SK-N-SH (cell line): ENCODE results near the gene HAND2. TPM values are rescaled to one million over a fixed set of nuclear protein-coding genes. Genes with fewer than 3 reads are reported as not detected.
A peak's percentile ranks its signal among the peaks of the same experiment; 100 is the strongest.

Experiments
- CTCF ChIA-PET: fragments of 300-600, 350-600 bp; formaldehyde crosslinking; extraction: SDS; loops from one replicate; lab custom pipeline; 2021; lab: Yijun Ruan, JAX
- POLR2A ChIA-PET: fragments of 350-600 bp; sonication (Branson Sonifier 250); formaldehyde crosslinking; extraction: SDS; loops from one replicate; lab custom pipeline; 2020; ENCODE audit warnings: antibody characterized with exemption, inconsistent platforms; lab: Yijun Ruan, JAX
- DNase-seq: peaks from one replicate; pipeline ENCODE4 v3.0.0; 2012
- H2AFZ ChIP-seq: fragments of 200-600 bp; sonication (generic); 2 replicates; pipeline ENCODE4 v1.8.1; 2016; ENCODE audit warnings: antibody characterized with exemption, mild to moderate bottlenecking, low read depth
- H3F3A ChIP-seq: fragments of 200-600 bp; sonication (generic); replicated peaks from 2 replicates; pipeline ENCODE3; 2016; ENCODE audit warnings: antibody characterized with exemption, mild to moderate bottlenecking; ENCODE audit not compliant: insufficient read depth
- H3K27ac ChIP-seq, 2 experiments: fragments of 200-500 bp in 1 of 2; fragments of 200-600 bp in 1 of 2; sonication (Bioruptor generic) in 1 of 2; sonication (generic), shearing (Covaris generic) in 1 of 2; 2 replicates each; pipeline versions ENCODE4 v1.5.1 to v1.6.1; 2014 to 2016; ENCODE audit warnings: low read depth in 2 of 2, inconsistent platforms in 1 of 2, low read length in 1 of 2, mild to moderate bottlenecking in 1 of 2, mixed read lengths in 1 of 2
- H3K27me3 ChIP-seq: fragments of 200-600 bp; sonication (generic), shearing (Covaris generic); 2 replicates; pipeline ENCODE4 v1.6.1; 2016; ENCODE audit warnings: mixed run types; ENCODE audit not compliant: insufficient read depth
- H3K36me3 ChIP-seq, 2 experiments: fragments of 200-500 bp in 1 of 2; fragments of 200-600 bp in 1 of 2; sonication (Bioruptor generic) in 1 of 2; sonication (generic) in 1 of 2; replicated peaks in 1 of 2; 2 replicates each; pipeline versions ENCODE3 to v1.5.1; 2014 to 2016; ENCODE audit warnings: low read length in 1 of 2, mild to moderate bottlenecking in 1 of 2; ENCODE audit not compliant: insufficient read depth in 2 of 2, control insufficient read depth in 1 of 2
- H3K4me1 ChIP-seq, 2 experiments: fragments of 200-500 bp in 1 of 2; fragments of 200-600 bp in 1 of 2; sonication (Bioruptor generic) in 1 of 2; sonication (generic), shearing (Covaris generic) in 1 of 2; 2 replicates each; pipeline versions ENCODE4 v1.5.1 to v1.6.1; 2014 to 2016; ENCODE audit warnings: low read depth in 1 of 2, low read length in 1 of 2, mixed run types in 1 of 2; ENCODE audit not compliant: insufficient read depth in 2 of 2, control insufficient read depth in 1 of 2
- H3K4me2 ChIP-seq: fragments of 200-600 bp; sonication (generic), shearing (Covaris generic); 2 replicates; pipeline ENCODE4 v1.6.1; 2017; ENCODE audit warnings: mixed run types
- H3K4me3 ChIP-seq, 2 experiments: fragments of 200-500 bp in 1 of 2; fragments of 200-600 bp in 1 of 2; sonication (Bioruptor generic) in 1 of 2; sonication (generic), shearing (Covaris generic) in 1 of 2; 2 replicates each; pipeline versions ENCODE4 v1.5.1 to v1.8.1; 2014 to 2016; ENCODE audit warnings: low read depth in 2 of 2, inconsistent platforms in 1 of 2, low read length in 1 of 2, mild to moderate bottlenecking in 1 of 2, mixed read lengths in 1 of 2, moderate library complexity in 1 of 2
- H3K79me2 ChIP-seq: fragments of 200-600 bp; sonication (generic); 2 replicates; pipeline ENCODE4 v1.8.1; 2017; ENCODE audit warnings: mild to moderate bottlenecking; ENCODE audit not compliant: insufficient read depth
- H3K9ac ChIP-seq: fragments of 200-600 bp; sonication (generic); 2 replicates; pipeline ENCODE4 v1.6.1; 2017; ENCODE audit warnings: mixed run types
- H3K9me2 ChIP-seq: fragments of 200-600 bp; sonication (generic); 2 replicates; pipeline ENCODE4 v1.6.1; 2017; ENCODE audit warnings: mixed run types
- H3K9me3 ChIP-seq: fragments of 200-600 bp; sonication (generic); 2 replicates; pipeline ENCODE4 v1.6.1; 2017; ENCODE audit warnings: mixed run types, mild to moderate bottlenecking, moderate library complexity
- H4K20me1 ChIP-seq: fragments of 200-600 bp; sonication (generic); 2 replicates; pipeline ENCODE4 v1.6.1; 2017; ENCODE audit warnings: mild to moderate bottlenecking, mixed run types; ENCODE audit not compliant: insufficient read depth
- CHD2 ChIP-seq: fragments of 150-350 bp; IDR thresholded peaks from 2 replicates; pipeline ENCODE4 v1.6.1; 2018; ENCODE audit warnings: low read length; ENCODE audit not compliant: partially characterized antibody
- CTCF ChIP-seq: fragments of 200-600 bp; sonication (generic); IDR thresholded peaks from 2 replicates; pipeline ENCODE4 v1.6.1; 2017; ENCODE audit warnings: antibody characterized with exemption, mild to moderate bottlenecking, moderate library complexity
- EZH2phosphoT487 ChIP-seq: fragments of 200-600 bp; sonication (generic); IDR thresholded peaks from 2 replicates; pipeline ENCODE4 v1.6.1; 2017; ENCODE audit warnings: low read depth, mixed run types, mild to moderate bottlenecking, antibody characterized with exemption, moderate library complexity, borderline replicate concordance
- FOXJ3 ChIP-seq: sonication (generic); formaldehyde crosslinking; IDR thresholded peaks from 2 replicates; pipeline ENCODE4 v1.5.1; 2020; ENCODE audit warnings: mild to moderate bottlenecking, missing genetic modification reagents
- GATA2 ChIP-seq: sonication (generic); formaldehyde crosslinking; IDR thresholded peaks from 2 replicates; pipeline ENCODE4 v1.5.0; 2020; ENCODE audit warnings: mild to moderate bottlenecking, missing genetic modification reagents
- JUND ChIP-seq: IDR thresholded peaks from 2 replicates; pipeline ENCODE4 v1.4.0; 2012
- MAX ChIP-seq: IDR thresholded peaks from 2 replicates; pipeline ENCODE4 v1.4.0; 2012; ENCODE audit warnings: low read depth
- MXI1 ChIP-seq: IDR thresholded peaks from 2 replicates; pipeline ENCODE4 v1.6.1; 2012; ENCODE audit warnings: mild to moderate bottlenecking, low read depth, low read length, improper control_type of control experiment
- PBX3 ChIP-seq: IDR thresholded peaks from 2 replicates; pipeline ENCODE4; 2012
- RAD21 ChIP-seq: IDR thresholded peaks from 2 replicates; pipeline ENCODE4 v1.6.1; 2012; ENCODE audit warnings: mild to moderate bottlenecking, low read length
- REST ChIP-seq: IDR thresholded peaks from 2 replicates; pipeline ENCODE4 v1.6.1; 2012; ENCODE audit warnings: mild to moderate bottlenecking, low read depth, low read length, moderate library complexity
- RXRA ChIP-seq: IDR thresholded peaks from 2 replicates; pipeline ENCODE4 v1.4.0; 2012; ENCODE audit warnings: low read depth, mild to moderate bottlenecking, borderline replicate concordance
- SMC3 ChIP-seq: IDR thresholded peaks from 2 replicates; pipeline ENCODE4 v1.6.1; 2012; ENCODE audit warnings: low read depth, low read length, improper control_type of control experiment
- TAF1 ChIP-seq: IDR thresholded peaks from 2 replicates; pipeline ENCODE4 v1.6.1; 2012; ENCODE audit warnings: low read depth, mild to moderate bottlenecking, low read length, moderate library complexity, borderline replicate concordance
- TCF12 ChIP-seq: IDR thresholded peaks from 2 replicates; pipeline ENCODE4 v1.4.0; 2012
- USF1 ChIP-seq: IDR thresholded peaks from 2 replicates; pipeline ENCODE4 v1.4.0; 2012; ENCODE audit warnings: low read depth, borderline replicate concordance
- YY1 ChIP-seq: IDR thresholded peaks from 2 replicates; pipeline ENCODE4 v1.4.0; 2012; ENCODE audit warnings: low read depth, mild to moderate bottlenecking
- WGBS: methylation state at CpG from one replicate; pipeline ENCODE4 v1.1.6; 2017; ENCODE audit warnings: low lambda C conversion rate; 5-methylcytosine and 5-hydroxymethylcytosine counted together
- polyA plus RNA-seq, 3 experiments: library from polyadenylated mRNA; depleted of rRNA; stranded (reverse); fragments of >200 nt; gene quantifications; 2 replicates each; pipeline ENCODE4 v1.2.3, GENCODE V29; 2012

The HAND2 gene
- polyA plus RNA-seq, 1 of the 3 experiments (the other 2 are of a cell fraction), result 106 TPM

GRCh38 chr4:173506597-173507211 is 23.3 kb downstream of the HAND2 start:
- H3K4me1 ChIP-seq, result peaks cover 8 to 54% of the 10 kb centered on the region in 2 experiments; a peak in 3 of 4 replicates
- no peaks in the 10 kb centered on the region for H3K27me3 ChIP-seq
- ChIA-PET POLR2A (interaction anchor here (0.6 to 9.7 kb wide), 19 partner anchors 8 to 757 kb away, joined by 3 to 91 read pairs (median 5); partner anchors contain the start of gene HAND2), CTCF (interaction anchor here (0.7 to 5.1 kb wide), 24 partner anchors 9 to 714 kb away, joined by 3 to 24 read pairs (median 5); no protein-coding TSS in a partner anchor)
- no peaks in the 10 kb centered on the region for H3K9me3 ChIP-seq
- TF ChIP-seq REST (no peak), GATA2 (CRISPR knock-in tag) (peak; percentile 35; the same call in 1 of the 2 replicates), JUND (no peak), YY1 (no peak), CHD2 (peak; percentile 86), SMC3 (no peak)
- no peaks in the 10 kb centered on the region for H4K20me1 ChIP-seq
- H3K79me2 ChIP-seq, result peaks cover 30% of the 10 kb centered on the region
- H3K4me2 ChIP-seq, result peak overlapping the region; percentile 92
- peak overlapping the region; percentile 66 for H2AFZ ChIP-seq
- peak overlapping the region; percentile 82 to 99 for H3K27ac ChIP-seq
- peak overlapping the region in 1 of 2 experiments; percentile 66; a peak in 2 of 4 replicates for H3K4me3 ChIP-seq
- H3K9me2 ChIP-seq, result no peaks in the 10 kb centered on the region
- WGBS, result 51% methylated on average over 24 of the region's 35 CpGs
- peaks cover 14% of the 10 kb centered on the region for H3F3A ChIP-seq
- peaks cover under 1 to 6% of the 10 kb centered on the region in 2 experiments for H3K36me3 ChIP-seq
- DNase-seq, result peak; percentile 76
- H3K9ac ChIP-seq, result peak overlapping the region; percentile 19; the same call in 1 of the 2 replicates

- POLR2A ChIA-PET, result interaction anchor here (0.6 to 9.7 kb wide), 19 partner anchors 9 to 757 kb away, joined by 3 to 91 read pairs (median 5); partner anchors contain the start of gene HAND2
- WGBS, result 44% methylated on average over 7 of the region's 9 CpGs
- Histone ChIP-seq H3K9ac (peak overlapping the region; percentile 19; the same call in 1 of the 2 replicates), H3K9me3 (no peaks in the 10 kb centered on the region), H3K36me3 (peaks cover 0 to 5% of the 10 kb centered on the region in 2 experiments), H2AFZ (peak overlapping the region; percentile 66), H3K79me2 (peaks cover 30% of the 10 kb centered on the region), H3K4me3 (peak overlapping the region in 1 of 2 experiments; percentile 66; a peak in 2 of 4 replicates), H3K4me1 (peaks cover 8 to 51% of the 10 kb centered on the region in 2 experiments; a peak in 2 of 4 replicates), H3K4me2 (peak overlapping the region; percentile 92; the same call in 1 of the 2 replicates), H3K27ac (peak overlapping the region; percentile 82 to 99), H3K27me3 (no peaks in the 10 kb centered on the region), H4K20me1 (no peaks in the 10 kb centered on the region), H3F3A (peaks cover 14% of the 10 kb centered on the region), H3K9me2 (no peaks in the 10 kb centered on the region)
- peak; percentile 77 for DNase-seq
- CTCF ChIA-PET, result interaction anchor here (0.6 to 5.1 kb wide), 32 partner anchors 9 to 858 kb away, joined by 3 to 24 read pairs (median 4); no protein-coding TSS in a partner anchor
- TF ChIP-seq CTCF (peak; percentile 84), RAD21 (peak; percentile 83), EZH2phosphoT487 (no peak), GATA2 (CRISPR knock-in tag) (no peak), PBX3 (no peak), MXI1 (no peak), FOXJ3 (no peak), TCF12 (no peak), MAX (peak; percentile 33; the same call in 1 of the 2 replicates), YY1 (no peak), CHD2 (no peak), USF1 (no peak), TAF1 (no peak), RXRA (no peak)
Observed at GRCh38 chr4:173505924-173506518, 24.0 kb downstream of the HAND2 start.
